Activated CD4-positive, alpha-beta T cell treated with anti-CD3 and anti-CD28 coated beads, Interleukin-2, amount 50 U/mL, for 48 hours (primary cell): Measurements from ENCODE around the gene DNAH1.

ENCODE experiments used
- DNase-seq, 2 experiments: peaks; one replicate each; pipeline ENCODE4 v3.0.0-alpha.2; 2020

Gene DNAH1

GRCh38 chr3:52437326-52438103, 121.4 kb downstream of the DNAH1 start:
- no peak for DNase-seq

DNA sequence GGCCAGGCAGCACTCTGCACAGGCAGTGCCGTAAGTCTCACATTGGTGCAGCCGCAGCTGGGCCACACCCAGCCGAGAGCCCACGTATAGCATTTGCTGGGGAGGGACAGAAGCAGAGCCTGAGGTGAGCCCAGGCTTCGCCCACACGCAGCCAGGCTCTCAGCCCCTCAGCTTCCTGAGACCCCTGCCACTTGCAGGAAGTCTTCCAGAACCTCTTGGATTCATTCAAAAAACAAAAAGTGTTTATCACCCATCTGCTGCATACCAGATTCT, 121.9 kb downstream of the DNAH1 start:
- no peak for DNase-seq

DNA sequence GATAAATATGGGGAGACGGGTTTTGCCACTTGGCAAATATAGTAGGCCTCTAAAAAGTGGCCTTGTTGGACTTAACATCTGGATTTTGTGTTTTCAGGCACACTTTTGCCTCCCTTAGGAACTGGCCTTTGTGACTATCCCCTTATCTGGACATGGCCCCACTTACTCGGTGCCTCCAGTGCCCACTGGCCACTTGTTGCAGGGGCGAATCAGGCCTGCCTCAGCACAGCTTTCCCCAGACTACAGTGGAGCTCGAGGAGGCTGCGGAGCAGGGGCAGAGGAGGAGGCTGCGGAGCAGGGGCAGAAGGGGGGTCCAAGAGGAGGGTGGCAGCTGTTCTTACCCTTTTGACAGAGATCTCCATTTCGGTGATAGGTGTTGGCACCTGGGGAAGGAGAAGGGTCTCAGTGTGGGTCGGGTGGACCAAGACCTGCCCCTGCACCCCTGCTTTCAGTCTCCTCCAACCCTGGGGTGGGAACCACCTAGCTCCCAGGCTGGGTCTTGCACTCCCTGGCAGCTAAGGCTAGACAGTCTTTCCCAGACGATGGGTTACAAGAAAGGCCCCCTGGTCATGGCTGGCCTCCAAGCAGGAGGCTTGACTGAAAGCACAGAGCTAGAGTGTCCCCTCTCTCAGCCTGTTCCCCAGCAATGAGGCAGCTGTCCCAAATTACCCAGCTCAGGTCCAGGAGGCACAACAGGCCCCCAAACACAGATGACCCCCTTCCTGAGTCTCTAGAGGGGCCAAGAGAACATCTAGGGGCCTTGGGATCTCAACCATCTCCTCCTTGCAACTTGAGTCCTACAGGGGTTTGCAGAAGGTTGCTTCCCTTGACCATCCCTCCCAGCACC, 122.7 kb downstream of the DNAH1 start:
- no peak for DNase-seq

GRCh38 chr3:52439426-52440248, 123.5 kb downstream of the DNAH1 start:
- DNase-seq: no peak

GRCh38 chr3:52440249-52440551, 124.1 kb downstream of the DNAH1 start:
- DNase-seq: no peak

DNA sequence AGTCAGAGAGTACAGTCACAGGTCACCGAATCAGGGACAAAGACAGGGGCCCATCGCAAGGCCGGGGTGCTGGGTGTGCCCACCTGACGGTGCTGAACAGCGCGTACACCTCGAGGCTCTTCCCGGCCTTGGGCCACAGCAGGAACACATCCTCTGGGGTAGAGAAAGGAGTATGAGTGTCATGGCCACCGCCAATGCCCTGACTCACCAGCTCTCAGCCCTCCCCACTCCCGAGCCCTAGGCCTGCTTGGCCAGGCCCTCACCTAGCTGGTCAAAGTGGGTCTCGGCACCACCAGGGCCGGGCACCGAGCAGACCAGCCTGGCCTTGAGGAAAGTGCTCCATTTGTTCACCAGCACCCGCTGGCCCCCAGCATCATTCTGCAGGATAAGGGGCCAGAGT, 124.6 kb downstream of the DNAH1 start:
- DNase-seq: no peak

DNA sequence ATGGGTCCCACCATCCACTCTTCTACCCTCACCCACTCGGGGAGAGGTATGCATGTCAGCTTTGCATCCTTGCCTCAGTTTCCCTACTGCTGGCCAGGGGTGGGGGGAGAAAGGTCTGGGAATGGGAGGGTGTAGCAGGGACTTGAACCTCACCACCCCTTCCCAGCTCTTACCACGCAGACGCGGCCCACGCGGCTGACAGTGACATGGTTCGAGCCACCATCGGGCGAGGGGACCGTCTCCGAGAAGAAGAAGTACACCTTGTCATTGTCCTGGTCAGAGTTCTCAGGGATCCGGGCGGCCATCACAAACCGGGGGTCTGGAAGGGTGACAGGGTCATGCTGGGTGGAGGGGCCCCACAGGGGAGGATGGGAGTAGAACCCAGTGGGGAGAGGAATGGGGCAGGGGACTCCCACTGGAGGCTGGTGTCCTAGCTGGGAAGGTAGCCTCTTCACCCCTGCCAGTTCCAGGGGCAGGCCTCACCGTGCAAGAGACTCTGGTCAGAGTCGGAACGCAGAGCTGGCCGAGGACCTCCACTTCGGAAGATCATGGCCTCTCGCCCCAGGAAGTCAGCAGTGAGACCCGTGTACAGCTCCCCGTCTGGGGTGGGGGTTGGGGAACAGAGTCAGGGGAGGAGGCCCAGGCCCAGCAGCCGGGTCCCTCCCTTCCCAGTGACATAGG, 125.1 kb downstream of the DNAH1 start:
- DNase-seq: no peak

- no peak for DNase-seq
Observed at GRCh38 chr3:52441772-52442332, 125.7 kb downstream of the DNAH1 start.

GRCh38 chr3:52442409-52443267, 126.5 kb downstream of the DNAH1 start:
- DNase-seq: no peak

- DNase-seq: no peak
Observed at GRCh38 chr3:52443268-52443610, 127.1 kb downstream of the DNAH1 start.

- no peak for DNase-seq
Observed at GRCh38 chr3:52443791-52444687, 127.9 kb downstream of the DNAH1 start.

DNA sequence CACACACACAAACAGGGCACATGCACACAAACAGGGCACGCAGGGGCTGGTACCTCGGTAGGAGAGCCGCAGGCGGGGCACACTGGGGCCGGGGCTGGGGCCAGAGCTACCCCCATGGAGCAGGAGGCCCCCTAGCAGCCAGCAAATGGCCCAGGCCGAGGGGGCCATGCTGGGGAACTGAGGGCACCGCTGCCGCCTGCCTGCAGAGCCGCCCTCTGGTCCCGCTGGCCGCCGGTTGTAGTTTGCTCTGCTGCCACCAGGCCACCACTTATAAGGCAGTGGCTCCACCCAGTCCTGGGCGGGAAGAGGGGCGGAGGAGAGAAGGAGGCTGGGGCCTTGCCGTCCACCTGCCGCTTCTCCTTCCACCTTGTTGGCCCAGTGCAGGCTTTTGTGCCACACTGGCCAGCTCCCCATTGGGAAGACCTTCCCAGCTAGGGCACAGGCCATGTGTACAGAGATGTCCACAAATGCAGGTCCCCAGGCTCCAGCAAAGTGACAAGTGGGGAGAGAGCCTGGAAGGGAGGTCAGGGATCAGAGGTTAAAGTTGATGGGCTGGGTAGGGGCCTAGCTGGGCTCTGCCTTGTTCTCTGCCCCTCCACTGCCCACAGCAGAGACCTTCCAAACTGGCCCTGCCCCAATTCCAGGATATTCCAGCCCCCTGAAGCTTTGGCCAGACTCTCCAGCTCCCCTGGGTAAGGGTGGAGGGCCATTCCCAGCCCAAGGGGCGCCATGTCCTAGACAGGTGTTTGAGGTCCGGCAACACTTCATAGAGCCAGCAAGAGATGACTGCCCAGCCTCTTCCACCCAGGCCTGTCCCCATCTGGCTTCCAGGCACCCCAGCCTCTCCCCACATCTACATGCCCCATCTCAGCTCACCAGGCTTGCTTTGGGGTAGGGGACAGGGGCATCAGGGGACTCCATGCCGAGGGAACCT, 129.0 kb downstream of the DNAH1 start, which contains the start of gene SEMA3G:
SEMA3G (minus strand) TSS at position 244 of the 934 bp plus-strand sequence; CDS start at position 168, 76 bp downstream.
- peak; percentile 85 to 88 for DNase-seq

DNA sequence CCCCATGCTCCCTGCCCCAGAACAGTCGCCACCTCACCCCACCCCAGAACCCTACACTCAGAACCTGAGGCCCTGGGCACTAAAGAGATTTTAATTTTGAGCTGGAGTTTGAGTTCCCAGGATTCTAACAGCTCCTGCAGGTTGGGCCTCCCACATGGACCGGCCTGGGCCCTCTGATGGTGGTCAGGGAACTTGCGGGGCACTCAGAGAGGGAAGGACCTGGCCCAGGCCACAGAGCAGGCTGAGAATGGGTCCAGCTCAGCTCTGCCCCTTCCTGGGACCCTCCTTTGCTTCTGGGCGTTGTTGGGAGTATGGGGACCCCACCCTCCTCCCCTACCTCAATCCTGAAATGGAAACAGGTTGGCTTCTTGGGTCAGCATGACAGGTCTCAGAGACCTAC, 129.9 kb downstream of the DNAH1 start:
- no peak for DNase-seq

DNA sequence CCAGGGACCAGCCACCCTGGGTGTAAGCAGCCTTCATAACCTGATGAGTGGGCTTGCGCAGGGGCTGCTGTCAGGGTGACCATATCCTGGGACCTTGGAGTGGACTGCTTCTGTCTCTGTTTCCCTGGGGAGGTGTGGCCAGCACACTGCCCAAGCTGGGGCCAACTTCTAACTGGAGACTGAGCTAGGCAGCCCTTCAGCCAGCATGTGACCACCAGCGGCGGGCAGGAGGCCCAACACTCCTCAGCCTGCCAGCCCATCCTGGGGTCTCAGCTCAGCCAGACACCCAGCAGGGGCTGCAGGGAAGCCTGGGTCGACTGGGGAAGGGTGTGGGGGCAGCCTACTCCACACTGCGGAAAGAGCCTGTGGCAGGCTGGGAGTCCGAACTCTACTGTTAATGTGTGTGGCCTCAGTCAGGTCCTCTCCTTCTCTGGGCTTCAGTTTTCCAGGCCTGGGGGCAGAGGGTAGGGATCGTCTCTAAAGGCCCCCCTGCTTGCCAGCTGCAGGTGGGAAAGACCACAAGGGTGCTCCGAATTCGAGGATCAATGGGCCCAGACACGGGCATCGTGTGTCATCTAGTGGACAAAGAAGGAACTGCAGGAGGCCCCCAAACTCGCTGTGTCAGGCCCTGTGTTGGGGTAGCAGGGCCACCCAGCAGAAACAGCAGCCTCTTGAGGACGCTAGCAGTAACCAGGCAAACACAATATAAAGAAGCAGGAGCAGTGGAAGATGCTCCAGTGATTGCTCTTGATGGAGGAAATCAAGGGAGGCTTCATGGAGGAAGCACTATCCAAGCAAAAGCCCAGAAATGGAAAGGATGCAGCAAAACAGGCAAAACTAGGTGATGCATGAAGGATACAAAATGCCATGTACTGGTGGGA, 130.8 kb downstream of the DNAH1 start:
- peak; percentile 78 to 83 for DNase-seq

DNA sequence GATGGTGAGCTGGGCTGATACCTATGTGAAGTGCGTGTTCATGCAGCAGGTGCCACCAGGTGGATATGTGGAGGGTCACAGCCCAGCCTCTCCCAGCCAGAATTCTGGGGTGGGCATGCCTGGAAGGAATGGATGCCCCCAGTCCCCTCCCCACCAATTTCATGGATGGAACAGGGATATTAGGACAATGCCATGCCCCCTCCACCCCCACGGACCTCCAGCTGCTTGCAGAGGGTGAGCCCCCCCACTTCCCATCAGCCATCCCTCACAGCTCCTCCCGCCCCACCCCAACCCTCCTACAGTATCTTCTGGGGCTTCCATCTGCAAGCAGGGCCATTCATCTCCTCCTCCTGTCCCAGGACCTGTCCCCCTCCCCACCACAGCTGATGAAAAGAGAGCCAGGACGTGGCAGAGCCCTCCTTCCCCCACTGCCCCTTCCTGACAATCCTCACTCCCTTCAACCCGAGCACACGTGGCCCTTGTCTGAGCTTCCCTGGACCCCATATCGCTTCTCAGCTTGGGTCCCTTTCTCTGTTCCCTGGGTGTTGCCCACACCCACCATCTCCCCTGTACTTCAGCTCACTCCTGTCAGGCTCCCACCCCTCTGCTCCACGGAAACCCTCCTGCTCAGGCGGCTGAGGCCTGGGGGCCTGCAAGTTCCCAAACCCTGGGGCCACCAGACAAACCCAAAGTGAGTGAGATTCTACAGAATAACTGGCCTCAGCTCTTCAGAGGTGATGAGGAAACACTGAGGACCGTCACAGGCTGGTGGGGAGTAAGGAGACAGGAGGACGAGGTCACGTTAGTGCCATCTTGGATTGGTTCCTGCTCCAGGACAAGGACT, 131.6 kb downstream of the DNAH1 start:
- DNase-seq: no peak
